Loucy (cell line): ENCODE measurements around the gene AQP3.

Source experiments
- H2AFZ ChIP-seq: fragments of 200-600 bp; sonication (generic); 2 replicates; pipeline ENCODE4 v1.6.0; 2016; ENCODE audit warnings: antibody characterized with exemption, mild to moderate bottlenecking, low read length, moderate library complexity
- H3F3A ChIP-seq: fragments of 200-600 bp; 2 replicates; pipeline ENCODE4 v1.6.0; 2016; ENCODE audit warnings: antibody characterized with exemption, low read depth, mild to moderate bottlenecking
- H3K27me3 ChIP-seq: fragments of 200-600 bp; sonication (generic); 2 replicates; pipeline ENCODE4 v1.6.1; 2014; ENCODE audit warnings: low read length, mild to moderate bottlenecking; ENCODE audit not compliant: insufficient read depth, poor library complexity, severe bottlenecking
- H3K36me3 ChIP-seq: fragments of 200-600 bp; sonication (generic); 2 replicates; pipeline ENCODE4 v1.6.1; 2016; ENCODE audit warnings: low read length; ENCODE audit not compliant: insufficient read depth
- H3K4me1 ChIP-seq: fragments of 200-600 bp; sonication (generic); 2 replicates; pipeline ENCODE4 v1.5.1; 2014; ENCODE audit warnings: low read length, mild to moderate bottlenecking; ENCODE audit not compliant: insufficient read depth, poor library complexity, severe bottlenecking
- H3K4me2 ChIP-seq: fragments of 200-600 bp; sonication (generic); 2 replicates; pipeline ENCODE4 v1.6.0; 2014; ENCODE audit warnings: antibody characterized with exemption, low read length, low read depth, mild to moderate bottlenecking; ENCODE audit not compliant: poor library complexity, severe bottlenecking
- H3K4me3 ChIP-seq: fragments of 200-600 bp; sonication (generic); 2 replicates; pipeline ENCODE4 v1.5.1; 2014; ENCODE audit warnings: low read length, mild to moderate bottlenecking, mixed read lengths; ENCODE audit not compliant: poor library complexity, severe bottlenecking
- H3K79me2 ChIP-seq: fragments of 200-600 bp; sonication (generic); 2 replicates; pipeline ENCODE4 v1.6.1; 2014; ENCODE audit warnings: low read length; ENCODE audit not compliant: insufficient read depth
- H3K9ac ChIP-seq: fragments of 200-600 bp; sonication (generic); 2 replicates; pipeline ENCODE4 v1.6.0; 2014; ENCODE audit warnings: mild to moderate bottlenecking, low read depth, low read length, moderate library complexity; ENCODE audit not compliant: poor library complexity, severe bottlenecking
- H3K9me2 ChIP-seq: fragments of 200-600 bp; sonication (generic); replicated peaks from 2 replicates; pipeline ENCODE4 v1.6.1; 2016; ENCODE audit warnings: low read depth, low read length, mixed read lengths
- H3K9me3 ChIP-seq: fragments of 200-600 bp; sonication (generic); 2 replicates; pipeline ENCODE4 v1.6.1; 2014; ENCODE audit warnings: mild to moderate bottlenecking, antibody characterized with exemption, low read length, low read depth; ENCODE audit not compliant: insufficient read depth
- H4K20me1 ChIP-seq: fragments of 200-600 bp; sonication (generic); 2 replicates; pipeline ENCODE4 v1.6.0; 2014; ENCODE audit warnings: antibody characterized with exemption, low read length, mild to moderate bottlenecking; ENCODE audit not compliant: insufficient read depth, poor library complexity, severe bottlenecking
- EZH2phosphoT487 ChIP-seq: fragments of 200-600 bp; IDR thresholded peaks from 2 replicates; pipeline ENCODE4 v1.6.1; 2018; ENCODE audit warnings: antibody characterized with exemption, mild to moderate bottlenecking, moderate library complexity, borderline replicate concordance
- TF ChIP-seq, protein P1 (sequence below): fragments of 200-600 bp; sonication (generic); conservative IDR thresholded peaks from 2 replicates; pipeline ENCODE4 v1.5.1; 2014; ENCODE audit warnings: mild to moderate bottlenecking, antibody characterized with exemption, low read length

The AQP3 gene

DNA sequence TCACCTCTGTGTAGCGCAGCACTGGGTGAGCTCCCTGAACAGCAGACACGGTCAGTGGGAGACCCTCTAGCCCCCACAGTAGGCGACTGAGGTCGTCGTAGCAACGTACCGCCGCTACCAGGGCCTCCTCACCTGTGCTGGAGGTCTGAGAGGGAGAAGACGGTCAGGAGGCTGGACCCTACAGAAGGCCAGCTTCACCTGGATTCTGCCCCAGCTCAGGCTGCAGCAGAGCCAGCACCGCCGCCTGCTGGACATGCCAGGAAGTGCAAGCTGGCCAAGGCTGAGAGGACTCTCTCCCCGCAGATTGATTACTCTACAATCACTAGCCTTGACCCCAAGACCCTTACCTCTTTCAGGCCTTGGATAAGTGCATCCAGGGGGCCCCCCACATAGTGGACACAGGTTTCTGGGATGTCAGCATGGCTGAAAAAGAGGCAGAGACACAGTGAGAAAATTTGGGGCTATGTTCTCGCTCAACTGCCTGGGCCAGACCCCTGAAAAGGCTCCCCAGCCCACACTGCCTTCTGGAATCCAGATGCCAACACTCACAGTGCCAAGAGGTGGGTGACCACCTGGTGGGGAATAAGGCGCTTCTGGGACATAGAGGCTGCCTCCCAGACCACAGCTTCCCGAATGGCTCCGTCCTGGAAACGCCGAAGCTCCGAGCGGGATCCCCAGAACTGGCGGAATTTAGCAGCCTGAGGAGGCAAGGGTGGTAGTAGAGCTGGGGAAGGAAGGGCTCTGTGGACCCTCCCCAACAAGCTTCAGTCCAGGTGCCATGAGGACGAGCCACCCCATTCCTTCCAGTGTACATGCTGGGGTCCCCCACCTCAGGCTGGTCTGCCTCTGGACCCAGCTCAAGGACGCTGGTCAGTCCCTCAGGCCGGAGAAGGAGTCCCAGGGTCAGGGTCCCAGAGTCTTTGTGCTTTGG, 19.4 kb upstream of the AQP3 start:
- Histone ChIP-seq H3K9me3 (no peaks in the 10 kb centered on the region), H3K9me2 (no peaks in the 10 kb centered on the region), H3K4me3 (no peak overlapping the region), H3K27me3 (no peaks in the 10 kb centered on the region), H3K9ac (no peak overlapping the region), H2AFZ (no peak overlapping the region), H3K36me3 (peaks cover 92% of the 10 kb centered on the region; the same call in 1 of the 2 replicates), H3K4me2 (no peak overlapping the region), H4K20me1 (peaks cover 2% of the 10 kb centered on the region), H3F3A (no peaks in the 10 kb centered on the region), H3K4me1 (no peaks in the 10 kb centered on the region), H3K79me2 (peaks cover 9% of the 10 kb centered on the region; the same call in 1 of the 2 replicates)
- TF ChIP-seq, protein P1, sequence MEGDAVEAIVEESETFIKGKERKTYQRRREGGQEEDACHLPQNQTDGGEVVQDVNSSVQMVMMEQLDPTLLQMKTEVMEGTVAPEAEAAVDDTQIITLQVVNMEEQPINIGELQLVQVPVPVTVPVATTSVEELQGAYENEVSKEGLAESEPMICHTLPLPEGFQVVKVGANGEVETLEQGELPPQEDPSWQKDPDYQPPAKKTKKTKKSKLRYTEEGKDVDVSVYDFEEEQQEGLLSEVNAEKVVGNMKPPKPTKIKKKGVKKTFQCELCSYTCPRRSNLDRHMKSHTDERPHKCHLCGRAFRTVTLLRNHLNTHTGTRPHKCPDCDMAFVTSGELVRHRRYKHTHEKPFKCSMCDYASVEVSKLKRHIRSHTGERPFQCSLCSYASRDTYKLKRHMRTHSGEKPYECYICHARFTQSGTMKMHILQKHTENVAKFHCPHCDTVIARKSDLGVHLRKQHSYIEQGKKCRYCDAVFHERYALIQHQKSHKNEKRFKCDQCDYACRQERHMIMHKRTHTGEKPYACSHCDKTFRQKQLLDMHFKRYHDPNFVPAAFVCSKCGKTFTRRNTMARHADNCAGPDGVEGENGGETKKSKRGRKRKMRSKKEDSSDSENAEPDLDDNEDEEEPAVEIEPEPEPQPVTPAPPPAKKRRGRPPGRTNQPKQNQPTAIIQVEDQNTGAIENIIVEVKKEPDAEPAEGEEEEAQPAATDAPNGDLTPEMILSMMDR = peak; percentile 88
- TF ChIP-seq EZH2phosphoT487 = no peak

DNA sequence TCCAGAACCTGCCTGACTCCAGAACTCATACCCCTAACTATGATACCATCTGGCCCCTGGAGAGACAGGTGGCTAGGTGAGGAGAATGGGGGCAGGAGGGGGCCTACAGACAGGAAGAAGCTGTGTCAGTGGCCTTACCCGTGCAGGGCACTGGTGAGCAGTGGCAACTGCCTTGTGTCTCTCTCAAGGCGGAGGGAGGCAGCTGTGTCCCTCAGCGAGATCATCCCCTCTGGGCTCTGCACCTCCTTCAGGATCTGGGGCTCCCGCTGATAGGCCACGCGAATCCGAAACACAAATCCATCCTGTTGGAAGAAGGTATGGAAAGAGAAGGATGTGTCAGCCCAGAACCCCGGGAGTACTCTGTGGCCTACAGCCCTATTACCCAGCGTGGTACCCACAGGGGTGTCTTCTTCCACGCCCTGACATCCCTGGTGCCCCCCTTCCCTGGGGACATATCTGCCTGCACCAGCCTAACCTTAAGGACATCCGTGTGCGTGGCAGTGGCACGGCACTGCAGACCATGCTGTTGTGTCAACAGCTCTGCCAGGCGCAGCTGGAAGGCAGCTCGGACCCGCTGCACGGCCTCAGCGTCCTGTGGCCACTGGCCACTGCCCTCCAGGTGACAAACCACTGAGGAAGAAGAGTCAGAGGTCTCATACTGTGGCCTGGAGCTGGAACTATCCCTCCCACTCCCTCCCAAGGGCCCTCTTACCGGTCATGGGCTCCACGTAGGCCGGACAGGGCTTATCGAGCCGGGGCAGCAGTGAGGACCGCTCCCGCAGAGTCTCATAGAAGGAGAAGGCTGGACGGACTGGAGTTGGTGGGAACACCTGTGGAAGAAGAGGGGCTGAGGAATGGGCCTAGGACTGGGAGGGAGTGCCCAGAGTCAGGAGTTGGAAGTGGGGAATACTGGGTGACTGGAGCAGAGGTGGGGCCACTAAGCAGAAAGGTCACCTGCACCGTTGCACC, 18.5 kb upstream of the AQP3 start:
- H3K79me2 ChIP-seq = no peaks in the 10 kb centered on the region
- TF ChIP-seq EZH2phosphoT487 = no peak
- TF ChIP-seq, protein P1 = no peak

DNA sequence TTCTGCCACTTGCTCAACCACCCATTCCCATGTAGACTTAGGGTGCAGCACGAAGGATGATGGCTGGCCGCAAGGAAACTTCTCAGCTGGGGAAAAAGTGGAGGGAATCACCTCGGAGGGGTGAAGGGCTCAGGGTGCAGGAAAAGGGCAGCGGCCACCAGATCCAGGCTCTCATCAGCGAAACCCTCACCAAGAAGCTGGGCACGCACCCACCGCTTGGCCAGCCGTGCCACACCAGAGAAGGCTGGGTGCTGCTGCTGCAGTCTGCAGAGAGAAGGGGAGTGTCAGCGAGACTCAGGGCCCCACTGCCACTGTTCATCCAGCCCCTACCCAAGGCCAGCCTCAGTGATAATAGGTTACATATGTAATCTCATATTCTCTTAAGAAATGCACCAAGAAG, 17.7 kb upstream of the AQP3 start:
- no peak overlapping the region for H3K4me3 ChIP-seq
- H3K9me2 ChIP-seq = no peaks in the 10 kb centered on the region
- H3F3A ChIP-seq = no peaks in the 10 kb centered on the region
- TF ChIP-seq, protein P1 = no peak
- TF ChIP-seq EZH2phosphoT487 = no peak
- no peaks in the 10 kb centered on the region for H3K27me3 ChIP-seq
- no peak overlapping the region for H2AFZ ChIP-seq
- H3K36me3 ChIP-seq = peaks cover 86% of the 10 kb centered on the region; the same call in 1 of the 2 replicates
- no peaks in the 10 kb centered on the region for H3K4me1 ChIP-seq
- no peaks in the 10 kb centered on the region for H3K79me2 ChIP-seq
- H3K9me3 ChIP-seq = no peaks in the 10 kb centered on the region
- no peak overlapping the region for H3K9ac ChIP-seq
- no peaks in the 10 kb centered on the region for H4K20me1 ChIP-seq
- no peak overlapping the region for H3K4me2 ChIP-seq

More for the DNA sequence above, 18.5 kb upstream of the AQP3 start:
- no peak overlapping the region for H3K9ac ChIP-seq
- H3K4me3 ChIP-seq = no peak overlapping the region
- H3F3A ChIP-seq = no peaks in the 10 kb centered on the region
- peaks cover 88% of the 10 kb centered on the region; the same call in 1 of the 2 replicates for H3K36me3 ChIP-seq
- H3K4me2 ChIP-seq = no peak overlapping the region
- no peaks in the 10 kb centered on the region for H3K9me3 ChIP-seq
- no peaks in the 10 kb centered on the region for H3K27me3 ChIP-seq
- no peaks in the 10 kb centered on the region for H3K4me1 ChIP-seq
- no peak overlapping the region for H2AFZ ChIP-seq
- H4K20me1 ChIP-seq = no peaks in the 10 kb centered on the region
- no peaks in the 10 kb centered on the region for H3K9me2 ChIP-seq
